Hepatocyte (in vitro differentiated cells): ENCODE data around the gene CDK4.

ENCODE experiments used
- CTCF ChIP-seq: fragments of 200-600 bp; sonication (generic); IDR thresholded peaks from 2 replicates; pipeline ENCODE4 v1.5.1; 2016; ENCODE audit warnings: antibody characterized with exemption, mild to moderate bottlenecking; ENCODE audit not compliant: poor library complexity
- EZH2 ChIP-seq: fragments of 200-600 bp; sonication (generic); IDR thresholded peaks from 2 replicates; pipeline ENCODE4 v1.6.1; 2016; ENCODE audit warnings: antibody characterized with exemption, mild to moderate bottlenecking, borderline replicate concordance
- EZH2phosphoT487 ChIP-seq: fragments of 200-600 bp; sonication (generic); IDR thresholded peaks from one replicate; pipeline ENCODE4 v1.6.1; 2018; ENCODE audit warnings: antibody characterized with exemption, mild to moderate bottlenecking, low read depth, moderate library complexity; ENCODE audit not compliant: unreplicated experiment, severe bottlenecking

- TF ChIP-seq CTCF = no peak
- TF ChIP-seq EZH2phosphoT487 = no peak
- no peak for TF ChIP-seq EZH2
Measured at GRCh38 chr12:57776247-57776587, 24.1 kb upstream of the CDK4 start.
